PFSK-1 (cell line): ENCODE data around the gene MYO16.

Experiments used
- FOXP2 ChIP-seq: optimal IDR thresholded peaks from 2 replicates; pipeline ENCODE3; 2011; ENCODE audit warnings: borderline replicate concordance, control low read depth, inconsistent platforms; ENCODE audit not compliant: insufficient read depth; ENCODE audit errors: extremely low read length, extremely low read depth
- POLR2AphosphoS5 ChIP-seq: IDR thresholded peaks from 2 replicates; pipeline ENCODE4 v1.6.1; 2012; ENCODE audit warnings: low read depth, mild to moderate bottlenecking, control low read depth, low read length, moderate library complexity
- REST ChIP-seq, 2 experiments: IDR thresholded peaks; 2 replicates each; pipeline versions ENCODE4 v1.6.1 to v1.8.0; 2011 to 2012; ENCODE audit warnings: low read depth in 2 of 2, low read length in 2 of 2, control low read depth in 1 of 2, inconsistent platforms in 1 of 2, mild to moderate bottlenecking in 1 of 2, moderate library complexity in 1 of 2; ENCODE audit not compliant: insufficient read depth in 1 of 2
- SIN3A ChIP-seq: IDR thresholded peaks from 2 replicates; pipeline ENCODE4 v1.6.1; 2012; ENCODE audit warnings: mild to moderate bottlenecking, low read length, moderate library complexity, borderline replicate concordance; ENCODE audit not compliant: insufficient read depth
- TAF1 ChIP-seq: IDR thresholded peaks from 2 replicates; pipeline ENCODE4 v1.6.1; 2012; ENCODE audit warnings: low read length, control low read depth, borderline replicate concordance; ENCODE audit not compliant: insufficient read depth

Gene MYO16

DNA sequence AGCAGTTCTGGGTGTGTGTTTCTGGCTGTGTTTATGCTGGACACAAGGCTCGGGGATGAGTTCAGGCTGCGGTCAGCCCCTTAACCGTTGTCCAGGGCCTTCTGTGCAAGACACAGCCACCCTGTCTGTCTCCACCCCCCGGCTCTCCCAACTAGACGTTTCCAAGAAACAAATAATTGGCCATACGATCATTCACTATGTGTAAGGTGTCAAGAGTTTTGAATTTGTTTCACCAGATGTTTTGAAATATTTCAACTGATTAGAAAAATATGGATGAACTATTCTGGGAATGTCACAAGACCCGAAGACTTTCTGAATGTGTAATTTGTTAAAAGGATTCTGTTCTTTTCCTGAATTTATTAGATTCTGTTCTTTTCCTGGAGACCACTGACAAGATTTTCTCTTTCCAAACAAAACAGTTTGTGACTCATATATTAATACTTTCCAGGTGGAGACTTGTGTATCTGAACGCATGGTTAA lies 318.2 kb downstream of the MYO16 start:
- no peak for TF ChIP-seq TAF1
- no peak for TF ChIP-seq SIN3A
- TF ChIP-seq FOXP2 = no peak

GRCh38 chr13:108948251-108948671 lies 318.9 kb downstream of the MYO16 start:
- TF ChIP-seq POLR2AphosphoS5 (no peak), REST (IDR thresholded peaks at IDR 0.05; ENCODE audit: insufficient read depth in 1 of 2, low read depth in 2 of 2, low read length in 2 of 2) (no peak), SIN3A (no peak), FOXP2 (no peak), TAF1 (no peak)

GRCh38 chr13:108950333-108951010 lies 321.1 kb downstream of the MYO16 start:
- TF ChIP-seq POLR2AphosphoS5 (no peak), TAF1 (no peak), REST (IDR thresholded peaks at IDR 0.05; ENCODE audit: insufficient read depth in 1 of 2, low read depth in 2 of 2, low read length in 2 of 2) (no peak), FOXP2 (no peak), SIN3A (no peak)

DNA sequence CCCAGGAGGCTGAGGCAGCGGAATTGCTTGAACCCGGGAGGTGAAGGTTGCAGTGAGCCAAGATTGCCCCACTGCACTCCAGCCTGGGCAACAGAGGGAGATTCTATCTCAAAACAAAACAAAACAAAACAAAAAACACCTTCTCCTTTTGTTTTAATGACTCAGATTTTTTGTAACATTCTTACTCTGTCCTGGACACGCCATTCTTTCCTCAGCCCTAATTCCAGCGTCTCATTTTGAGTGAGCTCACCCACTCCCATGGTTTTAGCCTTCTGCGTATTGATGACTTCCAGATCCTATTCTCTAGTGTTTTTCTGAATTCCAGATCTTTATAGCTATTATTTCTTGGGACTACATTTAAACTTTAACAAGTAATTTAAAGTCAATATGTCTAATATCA lies 326.3 kb downstream of the MYO16 start:
- TF ChIP-seq FOXP2 (no peak), TAF1 (no peak), SIN3A (no peak), POLR2AphosphoS5 (no peak), REST (IDR thresholded peaks at IDR 0.05; ENCODE audit: insufficient read depth in 1 of 2, low read depth in 2 of 2, low read length in 2 of 2) (no peak)

DNA sequence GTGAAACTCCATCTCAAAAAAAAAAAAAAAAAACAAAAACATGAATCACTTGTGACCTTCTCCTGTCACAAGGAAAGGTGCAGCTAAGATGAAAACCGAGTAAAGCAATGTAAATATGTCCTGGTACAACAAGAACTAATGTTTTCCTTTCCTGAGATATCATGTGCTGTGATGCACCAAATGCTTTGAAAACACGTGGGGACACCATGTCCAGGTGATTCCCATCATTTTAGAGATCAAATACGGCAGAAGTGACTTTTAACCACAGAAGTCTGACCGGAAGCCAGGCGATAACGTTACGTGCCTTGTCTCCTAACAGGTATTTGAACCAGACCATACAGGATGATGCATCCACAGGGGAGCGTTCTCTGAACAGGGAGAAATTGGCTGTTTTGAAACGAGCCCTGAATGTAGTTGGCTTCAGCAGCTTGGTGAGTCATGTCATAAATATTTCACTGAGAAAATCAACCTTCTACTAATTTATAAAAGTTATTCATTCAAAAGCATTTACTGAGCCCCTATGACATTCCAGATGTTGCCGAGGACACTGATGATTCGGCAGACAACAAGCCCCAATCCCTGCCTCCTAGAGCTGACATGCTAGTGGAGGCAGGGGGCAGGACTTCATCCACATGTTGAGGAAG lies 328.1 kb downstream of the MYO16 start:
- no peak for TF ChIP-seq POLR2AphosphoS5
- no peak for TF ChIP-seq TAF1
- TF ChIP-seq REST (IDR thresholded peaks at IDR 0.05; ENCODE audit: insufficient read depth in 1 of 2, low read depth in 2 of 2, low read length in 2 of 2) = no peak
- no peak for TF ChIP-seq FOXP2
- TF ChIP-seq SIN3A = no peak
